ENCODE data around the gene LHFPL4. TPM values are rescaled to one million over a fixed set of nuclear protein-coding genes. Genes with fewer than 3 reads are reported as not detected.

The LHFPL4 gene
- total and polyA plus RNA-seq, 2 of the 13 experiments (the other 11 are each of a cell fraction or from before 2014, with no cell fraction given) = 0.02 to 0.03 TPM

GRCh38 chr3:9548991-9549390 lies 4.6 kb downstream of the LHFPL4 start:
- no peaks in the 10 kb centered on the region for H3K9me3 ChIP-seq (ENCODE audit: low read length)
- POLR2A ChIA-PET = no interaction called here
- no peaks in the 10 kb centered on the region for H3K4me1 ChIP-seq (ENCODE audit: insufficient read depth, low read length)
- no peaks in the 10 kb centered on the region for H4K20me1 ChIP-seq (ENCODE audit: insufficient read depth, low read length)
- no TSS peak for BruUV-seq (replicated peaks)
- CTCF ChIA-PET (ENCODE audit: low intra/inter-chr PET ratio, low total read pairs) = no interaction called here
- FAIRE-seq = no peak
- intact Hi-C loops (cut with micrococcal nuclease; ENCODE audit: unreplicated experiment) (no loop called here), in situ Hi-C loops (cut with HindIII; ENCODE audit: extremely low pct_ligation_motif_present, low pct_unique_long_range_greater_than_20kb) (no loop called here)
- no peak overlapping the region for H3K4me2 ChIP-seq (ENCODE audit: low read depth, low read length)
- 21% methylated on average over 5 of the region's 5 CpGs for WGBS (ENCODE audit: low lambda C conversion rate)
- H3K36me3 ChIP-seq (replicated peaks in 1 of 2; ENCODE audit: control insufficient read depth in 1 of 2, insufficient read depth in 2 of 2, low read length in 2 of 2) = no peaks in the 10 kb centered on the region
- TF ChIP-seq CREB1 (IDR thresholded peaks at IDR 0.05) = peak; percentile 43; the same call in 1 of the 2 replicates
- TF ChIP-seq CREB1 (CRISPR knock-in tag; IDR thresholded peaks at IDR 0.05) = no peak
- TF ChIP-seq ATF7 (IDR thresholded peaks at IDR 0.05) = peak; percentile 66; the same call in 1 of the 2 replicates
- TF ChIP-seq ATF7 (CRISPR knock-in tag; IDR thresholded peaks at IDR 0.05) = no peak
- TF ChIP-seq ZFP41 (CRISPR knock-in tag; IDR thresholded peaks at IDR 0.05; ENCODE audit: borderline replicate concordance) = no peak
- TF ChIP-seq HMG20B (CRISPR knock-in tag; conservative IDR thresholded peaks at IDR 0.05) = no peak
- no peak for TF ChIP-seq ZNF678 (CRISPR knock-in tag; IDR thresholded peaks at IDR 0.05)
- TF ChIP-seq MAFK (conservative IDR thresholded peaks at IDR 0.05 in 1 of 2, IDR thresholded peaks at IDR 0.05 in 1 of 2; ENCODE audit: low read length in 2 of 2) = peak; percentile 16 to 33; a peak in 2 of 4 replicates
- no peak overlapping the region for H3K9ac ChIP-seq (ENCODE audit: insufficient read depth, low read depth, low read length)
- H3K4me3 ChIP-seq (replicated peaks in 1 of 3; ENCODE audit: insufficient read depth in 1 of 3, low read depth in 2 of 3, low read length in 3 of 3) = no peak overlapping the region
- no peak overlapping the region for H3K27ac ChIP-seq (ENCODE audit: extremely low read length, insufficient read depth, low read length)
- no peak overlapping the region for H2AFZ ChIP-seq (ENCODE audit: low read length)
- no peak for ATAC-seq
- no peak for DNase-seq (ENCODE audit: low spot score)
- no peaks in the 10 kb centered on the region for H3K79me2 ChIP-seq (ENCODE audit: insufficient read depth, low read length)
- H3K27me3 ChIP-seq (ENCODE audit: control insufficient read depth in 1 of 2, insufficient read depth in 2 of 2, low read length in 2 of 2) = peaks cover 4 to 25% of the 10 kb centered on the region in 2 experiments; a peak in 4 of 5 replicates

DNA sequence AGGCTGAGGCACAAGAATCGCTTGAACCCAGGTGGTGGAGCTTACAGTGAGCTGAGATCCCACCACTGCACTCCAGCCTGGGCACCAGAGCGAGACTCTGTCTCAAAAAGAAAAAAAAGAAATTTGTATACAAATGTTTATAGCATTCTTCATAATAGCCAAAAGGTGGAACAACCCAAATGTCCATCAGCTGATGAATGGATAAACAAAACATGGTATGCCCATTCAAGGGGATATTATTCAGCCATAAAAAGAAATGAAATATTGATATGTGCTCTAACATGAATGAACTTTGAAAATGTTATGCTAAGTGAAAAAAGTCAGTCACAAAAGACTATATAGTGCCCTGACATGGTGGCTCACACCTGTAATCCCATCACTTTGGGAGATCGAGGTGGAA lies 11.4 kb downstream of the LHFPL4 start:
- CTCF ChIA-PET (ENCODE audit: low intra/inter-chr PET ratio, low total read pairs) = no interaction called here
- H3K9ac ChIP-seq (ENCODE audit: insufficient read depth, low read depth, low read length) = no peak overlapping the region
- H3K4me3 ChIP-seq (replicated peaks in 1 of 3; ENCODE audit: insufficient read depth in 1 of 3, low read depth in 2 of 3, low read length in 3 of 3) = no peak overlapping the region
- intact Hi-C loops (cut with micrococcal nuclease; ENCODE audit: unreplicated experiment) (no loop called here), in situ Hi-C loops (cut with HindIII; ENCODE audit: extremely low pct_ligation_motif_present, low pct_unique_long_range_greater_than_20kb) (no loop called here)
- no peak overlapping the region for H3K27ac ChIP-seq (ENCODE audit: extremely low read length, insufficient read depth, low read length)
- 12% methylated on average over 3 of the region's 3 CpGs for WGBS (ENCODE audit: low lambda C conversion rate)
- H3K27me3 ChIP-seq (ENCODE audit: control insufficient read depth in 1 of 2, insufficient read depth in 2 of 2, low read length in 2 of 2) = peaks cover 2 to 8% of the 10 kb centered on the region in 2 experiments; a peak in 3 of 5 replicates
- no peaks in the 10 kb centered on the region for H3K79me2 ChIP-seq (ENCODE audit: insufficient read depth, low read length)
- DNase-seq (ENCODE audit: low spot score) (no peak), FAIRE-seq (no peak), ATAC-seq (no peak)
- no peaks in the 10 kb centered on the region for H3K9me3 ChIP-seq (ENCODE audit: low read length)
- H4K20me1 ChIP-seq (ENCODE audit: insufficient read depth, low read length) = no peaks in the 10 kb centered on the region
- H3K4me2 ChIP-seq (ENCODE audit: low read depth, low read length) = no peak overlapping the region
- BruUV-seq (replicated peaks) = no TSS peak
- H3K4me1 ChIP-seq (ENCODE audit: insufficient read depth, low read length) = no peaks in the 10 kb centered on the region
- H2AFZ ChIP-seq (ENCODE audit: low read length) = no peak overlapping the region
- POLR2A ChIA-PET = no interaction called here
- no peaks in the 10 kb centered on the region for H3K36me3 ChIP-seq (replicated peaks in 1 of 2; ENCODE audit: control insufficient read depth in 1 of 2, insufficient read depth in 2 of 2, low read length in 2 of 2)
- no peak for TF ChIP-seq CENPT (CRISPR knock-in tag; IDR thresholded peaks at IDR 0.05; ENCODE audit: low read depth)
- TF ChIP-seq ZFAT (CRISPR knock-in tag; conservative IDR thresholded peaks at IDR 0.05) = no peak
- no peak for TF ChIP-seq BCL3 (CRISPR knock-in tag; IDR thresholded peaks at IDR 0.05)

Data from HepG2 (cell line).